SK-N-SH (cell line): Measurements from ENCODE around the gene EXOSC3.
"Not testable (repeated sequence)": the region's sequence is repeated elsewhere in the genome, so short reads cannot be mapped to it uniquely, and the experiment has no call there.

ENCODE experiments used
- CTCF ChIP-seq: fragments of 200-600 bp; sonication (generic); IDR thresholded peaks from 2 replicates; pipeline ENCODE4 v1.6.1; 2017; ENCODE audit warnings: antibody characterized with exemption, mild to moderate bottlenecking, moderate library complexity
- EZH2phosphoT487 ChIP-seq: fragments of 200-600 bp; sonication (generic); IDR thresholded peaks from 2 replicates; pipeline ENCODE4 v1.6.1; 2017; ENCODE audit warnings: low read depth, mixed run types, mild to moderate bottlenecking, antibody characterized with exemption, moderate library complexity, borderline replicate concordance
- FOXJ3 ChIP-seq: sonication (generic); formaldehyde crosslinking; IDR thresholded peaks from 2 replicates; pipeline ENCODE4 v1.5.1; 2020; ENCODE audit warnings: mild to moderate bottlenecking, missing genetic modification reagents
- MXI1 ChIP-seq: IDR thresholded peaks from 2 replicates; pipeline ENCODE4 v1.6.1; 2012; ENCODE audit warnings: mild to moderate bottlenecking, low read depth, low read length, improper control_type of control experiment
- USF1 ChIP-seq: IDR thresholded peaks from 2 replicates; pipeline ENCODE4 v1.4.0; 2012; ENCODE audit warnings: low read depth, borderline replicate concordance

- TF ChIP-seq CTCF, MXI1, EZH2phosphoT487, FOXJ3, USF1: not testable (repeated sequence)
These were observed 24.8 kb upstream of the EXOSC3 start for GRCh38 chr9:37809676-37810075.
